GM23338 (cell line): ENCODE results near the gene FGFRL1. TPM values are rescaled to one million over a fixed set of nuclear protein-coding genes. Genes with fewer than 3 reads are reported as not detected.

ENCODE experiments used
- ATAC-seq: fragments of 200-7000 bp; cut with Tn5 transposase; 3 replicates; pipeline ENCODE4 v1.9.1; 2020
- DNase-seq: peaks from one replicate; pipeline ENCODE4 v3.0.0-alpha.2; 2015; ENCODE audit warnings: low spot score
- H2AFZ ChIP-seq: fragments of 200-600 bp; sonication (generic); 2 replicates; pipeline ENCODE4 v1.8.0; 2016; ENCODE audit warnings: antibody characterized with exemption, mild to moderate bottlenecking, moderate library complexity
- H3F3A ChIP-seq: fragments of 200-600 bp; sonication (generic); replicated peaks from 2 replicates; pipeline ENCODE4 v1.8.0; 2017; ENCODE audit warnings: antibody characterized with exemption, mixed run types, low read depth
- H3K27ac ChIP-seq: fragments of 200-600 bp; sonication (generic); 2 replicates; pipeline ENCODE4 v1.6.1; 2016; ENCODE audit warnings: low read depth
- H3K27me3 ChIP-seq: fragments of 200-600 bp; sonication (generic); 2 replicates; pipeline ENCODE4 v1.8.0; 2016; ENCODE audit warnings: mild to moderate bottlenecking, mixed run types, moderate library complexity; ENCODE audit not compliant: insufficient read depth
- H3K36me3 ChIP-seq: fragments of 200-600 bp; sonication (generic); 2 replicates; pipeline ENCODE4 v1.8.0; 2016; ENCODE audit warnings: mild to moderate bottlenecking; ENCODE audit not compliant: insufficient read depth
- H3K4me1 ChIP-seq: fragments of 200-600 bp; sonication (generic); 2 replicates; pipeline ENCODE4 v1.8.0; 2016; ENCODE audit warnings: mild to moderate bottlenecking, moderate library complexity; ENCODE audit not compliant: insufficient read depth
- H3K4me2 ChIP-seq: fragments of 200-600 bp; sonication (generic); 2 replicates; pipeline ENCODE4 v1.7.1; 2017; ENCODE audit warnings: mixed run types
- H3K4me3 ChIP-seq: fragments of 200-600 bp; sonication (generic); 2 replicates; pipeline ENCODE4 v1.6.1; 2016; ENCODE audit warnings: mixed run types
- H3K79me2 ChIP-seq: fragments of 200-600 bp; sonication (generic); replicated peaks from 2 replicates; pipeline ENCODE4 v1.8.0; 2017; ENCODE audit warnings: mild to moderate bottlenecking; ENCODE audit not compliant: insufficient read depth
- H3K9me2 ChIP-seq: fragments of 200-600 bp; sonication (generic); 2 replicates; pipeline ENCODE4 v1.8.0; 2017; ENCODE audit not compliant: insufficient read depth
- H4K20me1 ChIP-seq: fragments of 200-600 bp; sonication (generic); replicated peaks from 2 replicates; pipeline ENCODE4 v1.8.0; 2017; ENCODE audit warnings: mild to moderate bottlenecking; ENCODE audit not compliant: insufficient read depth
- H3K27ac Mint-ChIP-seq: 2 replicates; pipeline ENCODE4 v1.8.0; 2020; ENCODE audit warnings: inconsistent platforms, mild to moderate bottlenecking, moderate library complexity, mixed read lengths
- H3K27me3 Mint-ChIP-seq: 3 replicates; pipeline ENCODE4 v1.8.0; 2022; ENCODE audit warnings: low read depth, mild to moderate bottlenecking, moderate library complexity, mixed read lengths, inconsistent platforms; ENCODE audit not compliant: insufficient read depth, poor library complexity
- H3K36me3 Mint-ChIP-seq: 3 replicates; pipeline ENCODE4 v1.8.0; 2021; ENCODE audit warnings: low read depth, mild to moderate bottlenecking, inconsistent platforms, moderate library complexity, mixed read lengths
- H3K4me1 Mint-ChIP-seq: 3 replicates; pipeline ENCODE4 v1.8.0; 2020; ENCODE audit warnings: mild to moderate bottlenecking, inconsistent platforms, mixed read lengths
- H3K4me3 Mint-ChIP-seq: 3 replicates; pipeline ENCODE4 v1.8.0; 2021; ENCODE audit warnings: moderate library complexity, mild to moderate bottlenecking, inconsistent platforms, mixed read lengths
- H3K9me3 Mint-ChIP-seq: 3 replicates; pipeline ENCODE4 v1.8.0; 2020; ENCODE audit warnings: moderate library complexity, mild to moderate bottlenecking, inconsistent platforms, mixed read lengths
- EZH2 ChIP-seq: fragments of 200-600 bp; sonication (generic); IDR thresholded peaks from one replicate; pipeline ENCODE4 v1.8.0; 2017; ENCODE audit warnings: antibody characterized with exemption, mild to moderate bottlenecking, low read depth; ENCODE audit not compliant: unreplicated experiment
- EZH2phosphoT487 ChIP-seq: fragments of 200-600 bp; sonication (generic); IDR thresholded peaks from one replicate; pipeline ENCODE4 v1.8.1; 2018; ENCODE audit warnings: antibody characterized with exemption; ENCODE audit not compliant: unreplicated experiment
- STAT1 ChIP-seq: IDR thresholded peaks from one replicate; pipeline ENCODE4 v1.6.1; 2016; ENCODE audit warnings: antibody characterized with exemption; ENCODE audit not compliant: unreplicated experiment
- ZNF114 ChIP-seq: fragments of 250-450 bp; sonication (Bioruptor Pico); IDR thresholded peaks from 2 replicates; pipeline ENCODE4 v1.5.0; 2020; ENCODE audit warnings: mild to moderate bottlenecking, moderate library complexity
- polyA plus RNA-seq: library from polyadenylated mRNA; unstranded; fragments of >200 nt; fragmentation: Nextera tagmentation; extraction: Ambion mirVana; gene quantifications from 2 replicates; pipeline ENCODE4 v1.2.1, GENCODE V29; 2016
- total RNA-seq: library from RNA; depleted of rRNA; stranded (reverse); fragments of >200 nt; shearing (Covaris generic); gene quantifications from 2 replicates; pipeline ENCODE4 v1.2.3, GENCODE V29; 2014
- TF ChIP-seq, protein P1 (sequence below): fragments of 250-450 bp; sonication (Bioruptor Pico); IDR thresholded peaks from 2 replicates; pipeline ENCODE4 v1.5.0; 2020; ENCODE audit warnings: mild to moderate bottlenecking, moderate library complexity
- TF ChIP-seq, protein P2 (sequence below), 2 experiments: fragments of 200-600 bp in 1 of 2; sonication (generic) in 1 of 2; conservative IDR thresholded peaks; 2 replicates each; pipeline versions ENCODE4 v1.5.1 to v1.6.1; 2016 to 2017; ENCODE audit warnings: antibody characterized with exemption in 2 of 2, low read depth in 2 of 2, mild to moderate bottlenecking in 2 of 2, moderate library complexity in 1 of 2

FGFRL1 gene
- total and polyA plus RNA-seq, 2 experiments from 2014 or later: 7.0 to 35.8 TPM

DNA sequence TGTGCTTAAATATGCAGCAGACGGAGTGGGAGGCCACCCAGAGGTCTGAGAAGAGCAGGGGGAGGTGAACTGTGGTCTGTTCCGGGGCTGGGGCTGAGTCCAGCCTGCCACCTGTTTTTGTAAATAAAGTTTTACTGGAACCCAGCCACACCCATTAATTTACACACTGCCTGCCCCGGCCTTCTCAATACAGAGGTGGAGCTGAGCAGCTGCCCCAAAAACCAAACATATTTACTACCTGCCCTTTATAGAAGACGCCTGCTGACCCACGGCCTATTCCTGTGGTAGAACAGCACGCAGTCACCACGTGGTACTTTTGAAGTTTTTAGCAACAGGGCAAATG lies 45.9 kb downstream of the FGFRL1 start (continued):
- TF ChIP-seq, protein P1, sequence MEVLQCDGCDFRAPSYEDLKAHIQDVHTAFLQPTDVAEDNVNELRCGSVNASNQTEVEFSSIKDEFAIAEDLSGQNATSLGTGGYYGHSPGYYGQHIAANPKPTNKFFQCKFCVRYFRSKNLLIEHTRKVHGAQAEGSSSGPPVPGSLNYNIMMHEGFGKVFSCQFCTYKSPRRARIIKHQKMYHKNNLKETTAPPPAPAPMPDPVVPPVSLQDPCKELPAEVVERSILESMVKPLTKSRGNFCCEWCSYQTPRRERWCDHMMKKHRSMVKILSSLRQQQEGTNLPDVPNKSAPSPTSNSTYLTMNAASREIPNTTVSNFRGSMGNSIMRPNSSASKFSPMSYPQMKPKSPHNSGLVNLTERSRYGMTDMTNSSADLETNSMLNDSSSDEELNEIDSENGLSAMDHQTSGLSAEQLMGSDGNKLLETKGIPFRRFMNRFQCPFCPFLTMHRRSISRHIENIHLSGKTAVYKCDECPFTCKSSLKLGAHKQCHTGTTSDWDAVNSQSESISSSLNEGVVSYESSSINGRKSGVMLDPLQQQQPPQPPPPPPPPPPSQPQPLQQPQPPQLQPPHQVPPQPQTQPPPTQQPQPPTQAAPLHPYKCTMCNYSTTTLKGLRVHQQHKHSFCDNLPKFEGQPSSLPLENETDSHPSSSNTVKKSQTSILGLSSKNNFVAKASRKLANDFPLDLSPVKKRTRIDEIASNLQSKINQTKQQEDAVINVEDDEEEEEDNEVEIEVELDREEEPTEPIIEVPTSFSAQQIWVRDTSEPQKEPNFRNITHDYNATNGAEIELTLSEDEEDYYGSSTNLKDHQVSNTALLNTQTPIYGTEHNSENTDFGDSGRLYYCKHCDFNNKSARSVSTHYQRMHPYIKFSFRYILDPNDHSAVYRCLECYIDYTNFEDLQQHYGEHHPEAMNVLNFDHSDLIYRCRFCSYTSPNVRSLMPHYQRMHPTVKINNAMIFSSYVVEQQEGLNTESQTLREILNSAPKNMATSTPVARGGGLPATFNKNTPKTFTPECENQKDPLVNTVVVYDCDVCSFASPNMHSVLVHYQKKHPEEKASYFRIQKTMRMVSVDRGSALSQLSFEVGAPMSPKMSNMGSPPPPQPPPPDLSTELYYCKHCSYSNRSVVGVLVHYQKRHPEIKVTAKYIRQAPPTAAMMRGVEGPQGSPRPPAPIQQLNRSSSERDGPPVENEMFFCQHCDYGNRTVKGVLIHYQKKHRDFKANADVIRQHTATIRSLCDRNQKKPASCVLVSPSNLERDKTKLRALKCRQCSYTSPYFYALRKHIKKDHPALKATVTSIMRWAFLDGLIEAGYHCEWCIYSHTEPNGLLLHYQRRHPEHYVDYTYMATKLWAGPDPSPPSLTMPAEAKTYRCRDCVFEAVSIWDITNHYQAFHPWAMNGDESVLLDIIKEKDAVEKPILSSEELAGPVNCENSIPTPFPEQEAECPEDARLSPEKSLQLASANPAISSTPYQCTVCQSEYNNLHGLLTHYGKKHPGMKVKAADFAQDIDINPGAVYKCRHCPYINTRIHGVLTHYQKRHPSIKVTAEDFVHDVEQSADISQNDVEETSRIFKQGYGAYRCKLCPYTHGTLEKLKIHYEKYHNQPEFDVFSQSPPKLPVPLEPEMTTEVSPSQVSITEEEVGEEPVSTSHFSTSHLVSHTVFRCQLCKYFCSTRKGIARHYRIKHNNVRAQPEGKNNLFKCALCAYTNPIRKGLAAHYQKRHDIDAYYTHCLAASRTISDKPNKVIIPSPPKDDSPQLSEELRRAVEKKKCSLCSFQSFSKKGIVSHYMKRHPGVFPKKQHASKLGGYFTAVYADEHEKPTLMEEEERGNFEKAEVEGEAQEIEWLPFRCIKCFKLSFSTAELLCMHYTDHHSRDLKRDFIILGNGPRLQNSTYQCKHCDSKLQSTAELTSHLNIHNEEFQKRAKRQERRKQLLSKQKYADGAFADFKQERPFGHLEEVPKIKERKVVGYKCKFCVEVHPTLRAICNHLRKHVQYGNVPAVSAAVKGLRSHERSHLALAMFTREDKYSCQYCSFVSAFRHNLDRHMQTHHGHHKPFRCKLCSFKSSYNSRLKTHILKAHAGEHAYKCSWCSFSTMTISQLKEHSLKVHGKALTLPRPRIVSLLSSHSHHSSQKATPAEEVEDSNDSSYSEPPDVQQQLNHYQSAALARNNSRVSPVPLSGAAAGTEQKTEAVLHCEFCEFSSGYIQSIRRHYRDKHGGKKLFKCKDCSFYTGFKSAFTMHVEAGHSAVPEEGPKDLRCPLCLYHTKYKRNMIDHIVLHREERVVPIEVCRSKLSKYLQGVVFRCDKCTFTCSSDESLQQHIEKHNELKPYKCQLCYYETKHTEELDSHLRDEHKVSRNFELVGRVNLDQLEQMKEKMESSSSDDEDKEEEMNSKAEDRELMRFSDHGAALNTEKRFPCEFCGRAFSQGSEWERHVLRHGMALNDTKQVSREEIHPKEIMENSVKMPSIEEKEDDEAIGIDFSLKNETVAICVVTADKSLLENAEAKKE: no peak
- TF ChIP-seq, protein P2, sequence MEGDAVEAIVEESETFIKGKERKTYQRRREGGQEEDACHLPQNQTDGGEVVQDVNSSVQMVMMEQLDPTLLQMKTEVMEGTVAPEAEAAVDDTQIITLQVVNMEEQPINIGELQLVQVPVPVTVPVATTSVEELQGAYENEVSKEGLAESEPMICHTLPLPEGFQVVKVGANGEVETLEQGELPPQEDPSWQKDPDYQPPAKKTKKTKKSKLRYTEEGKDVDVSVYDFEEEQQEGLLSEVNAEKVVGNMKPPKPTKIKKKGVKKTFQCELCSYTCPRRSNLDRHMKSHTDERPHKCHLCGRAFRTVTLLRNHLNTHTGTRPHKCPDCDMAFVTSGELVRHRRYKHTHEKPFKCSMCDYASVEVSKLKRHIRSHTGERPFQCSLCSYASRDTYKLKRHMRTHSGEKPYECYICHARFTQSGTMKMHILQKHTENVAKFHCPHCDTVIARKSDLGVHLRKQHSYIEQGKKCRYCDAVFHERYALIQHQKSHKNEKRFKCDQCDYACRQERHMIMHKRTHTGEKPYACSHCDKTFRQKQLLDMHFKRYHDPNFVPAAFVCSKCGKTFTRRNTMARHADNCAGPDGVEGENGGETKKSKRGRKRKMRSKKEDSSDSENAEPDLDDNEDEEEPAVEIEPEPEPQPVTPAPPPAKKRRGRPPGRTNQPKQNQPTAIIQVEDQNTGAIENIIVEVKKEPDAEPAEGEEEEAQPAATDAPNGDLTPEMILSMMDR (conservative IDR thresholded peaks at IDR 0.05; ENCODE audit: low read depth in 2 of 2): no peak

DNA sequence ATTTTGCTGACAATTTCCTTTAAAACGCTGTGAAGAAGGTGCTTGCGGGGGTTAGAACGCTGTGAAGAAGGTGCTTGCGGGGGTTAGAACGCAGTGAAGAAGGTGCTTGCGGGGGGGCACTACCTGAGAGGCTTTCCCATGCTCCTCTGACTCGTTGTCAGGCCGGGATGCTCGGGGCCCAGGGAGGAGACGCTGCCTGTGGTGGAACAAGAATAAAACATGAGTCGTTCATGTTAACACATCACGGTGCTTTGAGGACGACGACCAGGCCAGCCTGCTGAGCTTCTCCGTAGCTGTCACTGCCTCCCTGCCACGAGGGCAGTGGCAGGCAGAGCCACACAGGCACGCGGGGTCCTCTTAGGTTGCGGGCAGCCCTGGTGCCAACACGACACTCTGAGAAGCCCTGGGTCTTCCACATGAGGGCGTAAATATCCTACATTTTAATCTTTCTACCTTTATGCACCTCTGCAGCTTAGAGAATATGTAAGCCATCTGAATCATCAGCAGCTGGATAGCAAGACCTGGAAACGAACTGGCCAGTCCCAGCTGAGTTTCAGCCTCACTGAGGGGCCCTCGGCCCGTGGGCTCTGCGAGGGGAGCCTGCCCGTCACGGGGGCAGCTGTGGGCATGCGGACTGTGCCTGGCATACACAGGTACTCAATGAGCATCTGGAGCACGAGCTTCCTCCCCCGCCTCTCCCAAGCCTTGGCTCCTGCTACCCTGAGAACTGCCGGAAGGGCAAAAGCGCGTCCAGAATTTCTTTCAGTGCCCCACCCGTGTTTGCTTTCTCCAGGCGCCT lies 47.0 kb downstream of the FGFRL1 start:
- H3K27ac Mint-ChIP-seq: no peak overlapping the region; the same call in 1 of the 2 replicates
- Histone ChIP-seq H3F3A (no peaks in the 10 kb centered on the region), H3K4me3 (no peak overlapping the region), H3K4me2 (no peak overlapping the region), H3K79me2 (no peaks in the 10 kb centered on the region), H3K27me3 (no peaks in the 10 kb centered on the region), H3K36me3 (no peaks in the 10 kb centered on the region), H3K9me2 (no peaks in the 10 kb centered on the region), H3K27ac (no peak overlapping the region), H4K20me1 (no peaks in the 10 kb centered on the region), H2AFZ (no peak overlapping the region), H3K4me1 (no peaks in the 10 kb centered on the region)
- H3K4me3 Mint-ChIP-seq: no peak overlapping the region
- ATAC-seq (no peak), DNase-seq (no peak)
- no peaks in the 10 kb centered on the region for H3K36me3 Mint-ChIP-seq
- H3K4me1 Mint-ChIP-seq: peaks cover 5% of the 10 kb centered on the region
- peaks cover 17% of the 10 kb centered on the region for H3K27me3 Mint-ChIP-seq
- H3K9me3 Mint-ChIP-seq: no peaks in the 10 kb centered on the region
- TF ChIP-seq STAT1: no peak
- no peak for TF ChIP-seq ZNF114
- TF ChIP-seq EZH2: no peak
- TF ChIP-seq, protein P2 (conservative IDR thresholded peaks at IDR 0.05; ENCODE audit: low read depth in 2 of 2): no peak
- TF ChIP-seq EZH2phosphoT487: no peak
